Muscle of leg (tissue), 11 donors: ENCODE results near the gene MAN2A2. TPM values are rescaled to one million over a fixed set of nuclear protein-coding genes. Genes with fewer than 3 reads are reported as not detected.

Experiments used
- DNase-seq: peaks from one replicate; pipeline ENCODE4 v3.0.0; 2013
- H3K27ac ChIP-seq: one replicate; pipeline ENCODE4 v1.5.1; 2013; ENCODE audit warnings: mild to moderate bottlenecking, low read length, control low read depth
- H3K27me3 ChIP-seq: one replicate; pipeline ENCODE4 v1.6.1; 2013; ENCODE audit warnings: low read length; ENCODE audit not compliant: control insufficient read depth, insufficient read depth
- H3K36me3 ChIP-seq: one replicate; pipeline ENCODE4 v1.6.1; 2013; ENCODE audit warnings: low read length; ENCODE audit not compliant: control insufficient read depth, insufficient read depth
- H3K4me1 ChIP-seq: one replicate; pipeline ENCODE4 v1.6.1; 2013; ENCODE audit warnings: low read length; ENCODE audit not compliant: control insufficient read depth, insufficient read depth
- H3K4me3 ChIP-seq: one replicate; pipeline ENCODE4 v1.5.1; 2013; ENCODE audit warnings: low read length, control low read depth
- H3K9me3 ChIP-seq: replicated peaks from 2 replicates; pipeline ENCODE4 v1.6.1; 2013; ENCODE audit warnings: low read depth, low read length; ENCODE audit not compliant: control insufficient read depth
- WGBS: methylation state at CpG from one replicate; pipeline ENCODE4 v1.1.5; 2013; ENCODE audit warnings: missing lambda C conversion rate; ENCODE audit not compliant: insufficient coverage; 5-methylcytosine and 5-hydroxymethylcytosine counted together
- polyA plus RNA-seq, 8 donors: library from polyadenylated mRNA; unstranded; fragments of 120-200 nt; gene quantifications; one replicate each; pipeline versions ENCODE4 v1.2.1 to v1.2.3, GENCODE V29; 2013; ENCODE audit warnings: inconsistent platforms in 1 of 8, low replicate concordance in 1 of 8; ENCODE audit not compliant: insufficient read length in 8 of 8, insufficient read depth in 1 of 8
- total RNA-seq: library from RNA; stranded (reverse); fragments of 120-200 nt; gene quantifications from one replicate; pipeline ENCODE4 v1.2.4, GENCODE V29; 2013

The MAN2A2 gene
- total and polyA plus RNA-seq, 9 donors: 9.2 to 40.3 (median 28.5) TPM

DNA sequence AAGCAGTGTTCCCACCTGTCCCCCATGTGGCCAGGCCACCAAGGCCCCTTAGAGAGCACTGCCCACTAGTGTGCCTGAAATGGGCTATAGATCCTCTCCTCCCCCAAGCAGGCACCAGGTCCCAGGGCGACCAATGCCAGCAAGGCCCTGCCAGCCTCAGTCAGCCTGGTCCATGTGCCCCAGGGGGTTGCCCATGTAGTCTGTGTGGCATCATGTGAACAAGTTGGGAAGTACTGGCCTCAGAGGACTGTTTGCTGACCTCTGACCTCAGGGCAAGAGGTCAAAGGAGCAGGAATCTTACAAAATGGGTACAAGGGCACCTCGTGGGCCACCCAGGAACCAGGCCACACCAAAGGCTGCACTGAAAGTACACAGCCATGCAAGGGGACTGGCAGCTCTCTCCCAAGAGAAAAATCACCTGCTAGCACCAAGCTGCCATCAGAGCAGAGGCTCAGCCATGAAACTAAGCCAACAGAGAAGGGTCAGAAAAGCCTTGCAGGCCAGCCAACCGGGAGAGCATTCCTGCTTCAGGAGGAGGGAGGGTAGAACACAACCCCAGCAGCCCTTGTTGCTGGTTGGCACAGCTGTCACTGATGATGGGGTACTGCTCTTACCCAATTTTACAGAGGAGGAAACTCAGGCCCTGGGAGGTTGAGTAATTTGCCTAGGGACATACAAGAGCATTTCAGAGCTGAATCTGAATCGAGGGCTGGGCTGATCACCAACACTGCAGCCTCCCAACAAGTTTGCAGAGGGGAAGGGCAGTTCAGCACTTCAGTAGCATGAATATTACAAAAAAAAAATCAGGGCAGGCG, 39.9 kb upstream of the MAN2A2 start:
- H3K9me3 ChIP-seq: no peaks in the 10 kb centered on the region
- 57% methylated on average over 3 of the region's 5 CpGs for WGBS
- no peaks in the 10 kb centered on the region for H3K36me3 ChIP-seq
- H3K27me3 ChIP-seq: peaks cover 2% of the 10 kb centered on the region
- H3K27ac ChIP-seq: no peak overlapping the region
- no peak overlapping the region for H3K4me3 ChIP-seq
- peaks cover 4% of the 10 kb centered on the region for H3K4me1 ChIP-seq
- no peak for DNase-seq

DNA sequence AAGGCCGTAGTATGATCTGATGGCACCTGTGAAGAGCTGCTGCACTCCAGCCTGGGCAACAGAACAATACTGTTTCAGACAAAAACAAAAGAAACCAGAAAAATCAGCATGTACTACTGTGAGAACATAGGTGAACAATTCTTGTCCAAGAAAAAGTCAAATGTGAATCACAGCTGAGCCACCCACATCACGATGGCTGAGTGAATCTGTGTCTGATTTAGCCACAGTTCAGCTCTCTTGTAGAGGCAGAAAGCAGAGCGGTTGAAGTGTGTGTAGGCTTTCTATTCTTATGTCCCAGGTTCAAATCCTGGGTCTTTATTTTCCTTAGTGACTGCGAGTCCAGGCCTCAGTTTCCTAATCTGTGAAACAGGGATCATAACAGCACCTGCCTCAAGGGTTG, 39.1 kb upstream of the MAN2A2 start:
- Histone ChIP-seq H3K4me1 (peaks cover 4% of the 10 kb centered on the region), H3K9me3 (no peaks in the 10 kb centered on the region), H3K36me3 (no peaks in the 10 kb centered on the region), H3K27me3 (peaks cover 2% of the 10 kb centered on the region), H3K27ac (no peak overlapping the region), H3K4me3 (no peak overlapping the region)
- no peak for DNase-seq
- WGBS: 92% methylated on average over 2 of the region's 4 CpGs

DNA sequence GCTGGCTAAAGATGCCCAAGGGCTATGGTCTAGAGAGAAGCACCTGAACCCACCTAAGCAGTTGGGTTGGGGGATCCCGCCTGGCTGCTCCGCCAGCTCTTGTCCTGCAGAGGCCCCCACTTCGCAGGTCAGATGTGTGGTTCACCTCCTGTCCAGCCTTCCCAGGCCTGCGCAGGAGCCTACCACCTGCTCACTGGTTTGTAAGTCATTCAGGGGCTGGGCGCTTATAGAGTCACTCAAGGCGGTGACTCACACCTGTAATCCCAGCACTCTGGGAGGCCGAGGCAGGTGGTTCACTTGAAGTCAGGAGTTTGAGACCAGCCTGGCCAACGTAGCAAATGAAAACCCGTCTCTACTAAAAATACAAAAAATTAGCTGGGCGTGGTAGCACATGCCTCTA, 38.6 kb upstream of the MAN2A2 start:
- H3K27ac ChIP-seq: no peak overlapping the region
- no peak for DNase-seq
- peaks cover 6% of the 10 kb centered on the region for H3K4me1 ChIP-seq
- H3K9me3 ChIP-seq: no peaks in the 10 kb centered on the region
- H3K27me3 ChIP-seq: peaks cover 2% of the 10 kb centered on the region
- no peak overlapping the region for H3K4me3 ChIP-seq
- H3K36me3 ChIP-seq: no peaks in the 10 kb centered on the region
- 83% methylated on average over 10 of the region's 10 CpGs for WGBS

DNA sequence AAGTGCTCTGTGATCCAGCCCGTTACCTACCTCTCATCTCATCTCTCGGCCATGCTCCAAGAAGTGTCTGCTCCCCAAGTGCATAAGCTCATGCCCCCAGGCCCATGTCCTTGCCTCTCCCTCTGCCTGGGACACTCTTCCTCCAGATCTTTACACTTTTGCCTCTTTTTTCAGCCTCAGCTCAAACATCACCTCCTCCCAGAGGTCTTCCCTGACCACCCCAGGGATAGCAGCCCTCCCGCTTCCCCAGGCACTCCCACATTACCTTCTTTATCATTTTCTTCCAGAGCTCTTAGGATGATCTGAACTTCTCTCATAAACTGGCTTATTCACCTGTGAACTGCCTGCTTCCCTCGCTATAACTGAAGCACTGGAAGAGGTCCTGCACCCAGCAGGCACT, 37.4 kb upstream of the MAN2A2 start:
- Histone ChIP-seq H3K4me1 (peaks cover 18% of the 10 kb centered on the region), H3K27ac (no peak overlapping the region), H3K4me3 (no peak overlapping the region), H3K36me3 (no peaks in the 10 kb centered on the region), H3K27me3 (peaks cover 2% of the 10 kb centered on the region), H3K9me3 (no peaks in the 10 kb centered on the region)
- DNase-seq: no peak
- WGBS: 82% methylated on average over 2 of the region's 4 CpGs

DNA sequence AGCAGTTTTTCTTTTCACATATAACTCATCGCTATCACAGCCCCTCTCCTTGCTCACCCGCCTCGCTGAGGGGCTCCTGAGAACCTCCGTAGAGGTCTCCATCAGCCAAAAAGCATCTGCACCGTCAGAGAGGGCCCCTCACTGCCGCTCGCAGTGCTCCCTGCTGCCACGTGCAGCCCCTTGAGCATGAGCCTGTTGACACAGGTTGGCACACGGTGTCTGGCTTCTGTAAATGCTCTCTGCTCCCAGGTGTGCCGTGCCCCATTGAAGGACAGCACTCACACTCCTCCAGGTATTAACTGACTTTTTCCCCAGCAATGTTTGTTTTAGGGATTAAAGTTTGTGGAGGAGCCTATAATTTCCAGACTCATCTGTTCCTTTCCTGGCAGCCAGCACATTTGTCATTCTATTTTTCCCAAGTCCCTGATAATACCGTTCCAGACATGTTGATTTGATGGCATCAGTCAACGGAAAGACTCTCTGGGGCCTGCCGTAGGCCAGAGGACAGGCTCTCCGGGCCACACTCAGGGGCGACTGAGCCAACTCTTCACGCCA, 36.9 kb upstream of the MAN2A2 start:
- DNase-seq: no peak
- WGBS: 57% methylated on average over 16 of the region's 16 CpGs

DNA sequence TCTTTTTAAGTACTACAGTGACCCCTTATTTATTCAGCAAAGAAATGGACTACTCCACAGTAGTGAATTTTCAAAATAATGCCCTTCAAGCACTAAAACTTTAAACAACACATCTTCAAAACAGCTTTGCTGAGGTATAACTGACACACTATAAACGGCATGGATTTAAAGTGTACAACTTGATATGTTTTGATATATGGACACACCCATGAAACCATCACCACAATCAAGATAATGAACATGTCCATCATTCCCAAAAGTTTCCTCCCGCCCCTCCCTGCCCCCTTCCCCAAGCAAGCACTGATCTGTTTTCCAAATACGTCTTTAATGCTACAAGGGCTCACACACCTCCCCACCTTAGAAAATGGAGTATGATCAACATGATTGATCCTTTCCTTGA, 36.3 kb upstream of the MAN2A2 start:
- no peak overlapping the region for H3K4me3 ChIP-seq
- no peak for DNase-seq
- H3K27me3 ChIP-seq: peaks cover 2% of the 10 kb centered on the region
- H3K4me1 ChIP-seq: peaks cover 21% of the 10 kb centered on the region
- H3K36me3 ChIP-seq: no peaks in the 10 kb centered on the region
- H3K27ac ChIP-seq: no peak overlapping the region
- whole genome bisulfite sequencing: no CpG with 5 or more reads among the region's 3 CpGs
- no peaks in the 10 kb centered on the region for H3K9me3 ChIP-seq

More for the DNA sequence above, 36.9 kb upstream of the MAN2A2 start:
- H3K4me1 ChIP-seq: peaks cover 21% of the 10 kb centered on the region
- no peak overlapping the region for H3K4me3 ChIP-seq
- H3K27ac ChIP-seq: no peak overlapping the region
- H3K9me3 ChIP-seq: no peaks in the 10 kb centered on the region
- H3K36me3 ChIP-seq: no peaks in the 10 kb centered on the region
- H3K27me3 ChIP-seq: peaks cover 2% of the 10 kb centered on the region

DNA sequence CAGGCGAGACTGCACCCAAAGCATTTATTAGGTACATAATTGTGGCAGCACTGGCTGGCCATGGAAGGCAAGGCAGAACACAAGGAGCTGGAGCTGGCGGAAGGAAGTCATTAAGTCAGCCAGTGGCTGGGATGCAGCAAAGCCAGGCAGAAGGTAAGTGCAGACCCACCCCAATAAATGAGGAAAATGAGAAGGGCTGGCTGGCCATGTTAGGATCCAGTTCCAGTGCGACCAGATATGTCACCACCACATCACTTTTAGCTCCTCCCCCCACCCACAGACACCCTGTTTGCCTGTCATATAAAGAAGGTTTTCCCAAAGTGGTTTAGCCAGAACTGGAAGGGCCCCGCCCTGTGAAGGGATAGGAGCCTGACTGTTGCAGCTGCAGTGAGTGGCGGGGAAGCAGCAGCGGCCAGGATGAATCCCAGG, 34.8 kb upstream of the MAN2A2 start, which contains the start of gene FURIN:
Gene FURIN, plus strand, starts transcription at position 328 of the 429 bp plus-strand sequence. CDS start 7,153 bp downstream, outside the sequence.
- WGBS: 79% methylated on average over 5 of the region's 6 CpGs
- Histone ChIP-seq H3K27me3 (peaks cover 2% of the 10 kb centered on the region), H3K9me3 (no peaks in the 10 kb centered on the region), H3K4me1 (peaks cover 30% of the 10 kb centered on the region), H3K36me3 (no peaks in the 10 kb centered on the region), H3K27ac (peak within 1 kb of the TSS; percentile 82), H3K4me3 (no peak within 1 kb of the TSS)
- DNase-seq: no peak

DNA sequence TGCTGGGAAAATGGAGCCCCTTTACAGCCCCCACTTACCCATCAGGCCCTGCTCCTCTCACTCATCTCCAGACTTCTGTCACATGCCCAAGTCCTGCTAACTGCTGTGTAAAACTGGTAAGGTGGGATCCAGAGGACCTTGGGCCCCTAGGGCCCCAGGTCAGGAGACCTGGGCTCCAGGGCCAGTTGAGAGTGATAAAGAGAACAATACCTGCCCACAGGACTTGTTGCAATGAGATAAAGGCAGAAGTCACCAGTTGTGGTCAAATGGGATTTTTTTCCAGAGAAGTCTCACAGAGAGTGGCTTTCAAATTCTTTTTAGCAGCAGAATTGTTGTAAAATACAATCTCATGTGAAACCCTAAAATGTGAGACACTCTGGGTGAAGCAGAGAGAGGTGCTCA, 34.0 kb upstream of the MAN2A2 start:
- no peaks in the 10 kb centered on the region for H3K9me3 ChIP-seq
- no peak overlapping the region for H3K4me3 ChIP-seq
- H3K27me3 ChIP-seq: peaks cover 2% of the 10 kb centered on the region
- no peak for DNase-seq
- peak overlapping the region; percentile 82 for H3K27ac ChIP-seq
- H3K36me3 ChIP-seq: no peaks in the 10 kb centered on the region
- H3K4me1 ChIP-seq: peaks cover 38% of the 10 kb centered on the region

DNA sequence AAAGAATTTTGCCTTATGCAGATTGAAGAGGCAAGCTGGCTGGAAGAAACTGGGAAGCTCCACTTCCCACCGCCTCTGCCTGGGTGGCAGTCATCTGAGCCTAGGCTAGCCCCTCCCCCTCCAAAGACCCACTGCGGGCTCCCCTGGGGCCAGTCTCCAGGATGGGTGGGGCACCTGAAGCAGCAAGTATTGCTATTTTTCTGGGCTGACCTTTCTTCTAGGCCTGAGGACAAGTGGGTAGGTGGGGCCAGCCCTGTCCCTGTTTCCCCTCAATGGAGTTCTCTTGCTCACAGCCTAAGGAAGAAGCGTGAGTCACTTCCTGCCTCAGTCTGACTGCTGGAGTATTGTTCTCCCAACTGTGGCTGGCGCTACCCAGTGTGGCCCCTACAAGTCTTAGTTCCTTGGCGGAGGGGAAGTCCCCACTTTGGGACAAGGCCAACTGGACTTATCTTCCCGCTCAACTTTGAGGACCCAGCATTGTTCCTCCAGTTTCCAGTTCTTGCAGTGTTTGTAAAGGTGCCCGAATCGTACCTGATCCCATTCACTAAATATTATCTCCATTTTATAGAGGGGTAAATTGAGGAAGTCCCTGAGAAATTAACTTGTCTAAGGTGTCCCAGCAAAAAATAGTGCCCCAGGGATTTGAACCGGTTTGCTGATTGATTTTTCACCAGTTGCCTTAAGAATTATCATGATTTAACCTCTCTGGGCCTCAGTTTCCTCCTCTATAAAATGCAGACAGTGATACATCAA, 33.3 kb upstream of the MAN2A2 start:
- H3K9me3 ChIP-seq: no peaks in the 10 kb centered on the region
- DNase-seq: peak; percentile 74
- 60% methylated on average over 4 of the region's 9 CpGs for WGBS
- H3K4me1 ChIP-seq: peaks cover 41% of the 10 kb centered on the region
- peak overlapping the region; percentile 82 for H3K27ac ChIP-seq
- no peak overlapping the region for H3K4me3 ChIP-seq
- no peaks in the 10 kb centered on the region for H3K36me3 ChIP-seq
- H3K27me3 ChIP-seq: peaks cover 2% of the 10 kb centered on the region
